Lower lobe of right lung (tissue), 2 donors: ENCODE results near the gene RAET1E. TPM values are rescaled to one million over a fixed set of nuclear protein-coding genes. Genes with fewer than 3 reads are reported as not detected.
"Not testable (repeated sequence)": the region's sequence is repeated elsewhere in the genome, so short reads cannot be mapped to it uniquely, and the experiment has no call there.

ENCODE experiments used
- ATAC-seq, 2 donors: fragments of 200-7000 bp; cut with Tn5 transposase; one replicate each; pipeline ENCODE4 v1.9.1; 2020 to 2022; ENCODE audit warnings: mild to moderate bottlenecking in 2 of 2, moderate library complexity in 2 of 2
- DNase-seq: peaks from one replicate; pipeline ENCODE4 v3.0.0-alpha.2; 2020
- H3K27ac ChIP-seq: fragments of 200-600 bp; one replicate; pipeline ENCODE4 v1.8.0; 2022
- H3K27me3 ChIP-seq: fragments of 200-600 bp; one replicate; pipeline ENCODE4 v1.8.0; 2022; ENCODE audit warnings: low read depth
- H3K36me3 ChIP-seq: fragments of 200-600 bp; one replicate; pipeline ENCODE4 v1.8.0; 2022; ENCODE audit warnings: mild to moderate bottlenecking
- H3K4me1 ChIP-seq: fragments of 200-600 bp; one replicate; pipeline ENCODE4 v1.8.0; 2022
- H3K4me3 ChIP-seq: fragments of 200-600 bp; one replicate; pipeline ENCODE4 v1.8.0; 2022; ENCODE audit warnings: mild to moderate bottlenecking
- H3K9me3 ChIP-seq: fragments of 200-600 bp; one replicate; pipeline ENCODE4 v1.8.0; 2022
- intact Hi-C: fragments of 100-400 bp; cut with DNase I; formaldehyde crosslinking; loops from one replicate; pipeline ENCODE4 v1.11.0; 2022
- total RNA-seq: library from RNA; stranded (reverse); fragmentation: NEBNext Ultra II Directional; extraction: Animal tissue kit (Norgen Biotek cat#: 25700); gene quantifications from one replicate; pipeline ENCODE4 v1.2.1, GENCODE V29; 2021
- TF ChIP-seq, protein P1 (sequence below): fragments of 200-600 bp; IDR thresholded peaks from one replicate; pipeline ENCODE4 v1.8.0; 2022; ENCODE audit warnings: antibody characterized with exemption, mild to moderate bottlenecking
- donor health status: DM: no; HTN: yes; CAD: no; lungs with severe emphysema.

Gene RAET1E
- total RNA-seq, 1 donor from 2014 or later = not detected

DNA sequence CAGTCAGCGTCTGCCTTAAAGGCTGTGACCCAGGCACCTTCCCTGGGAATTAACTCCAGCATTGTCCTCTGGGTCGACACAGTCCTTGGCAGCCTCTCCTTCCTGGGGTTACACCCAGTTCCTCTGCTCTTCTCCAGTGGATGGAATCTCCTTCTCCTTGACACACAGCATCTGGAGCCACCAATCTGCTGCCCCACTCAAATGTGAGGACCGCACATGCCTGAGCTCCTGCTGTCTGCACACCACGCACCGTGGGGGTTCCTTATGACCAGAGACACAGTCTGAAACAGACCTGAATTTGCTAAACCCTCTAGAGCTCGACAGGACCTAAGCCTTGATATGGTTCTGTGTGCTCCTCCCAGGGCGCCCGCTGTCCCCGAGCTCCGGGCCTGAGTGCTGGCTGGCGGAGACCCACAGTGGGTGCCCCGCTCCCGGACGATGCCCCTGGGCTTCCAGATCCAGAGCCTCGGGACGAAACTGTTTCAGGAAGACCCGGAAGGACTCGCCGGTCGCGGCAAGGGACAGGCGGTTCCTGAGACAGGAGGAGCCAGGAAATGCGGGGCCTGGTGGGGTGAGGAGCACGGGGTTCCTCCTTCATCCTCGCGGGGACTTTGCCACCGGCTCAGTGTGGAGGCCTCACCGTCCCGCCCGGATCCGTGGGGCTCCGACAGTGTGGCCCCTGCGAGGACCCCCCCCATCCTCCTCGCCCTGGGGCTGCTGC is 27.5 kb upstream of the RAET1E start:
- peaks cover 20% of the 10 kb centered on the region for H3K27me3 ChIP-seq
- peaks cover 22% of the 10 kb centered on the region for H3K4me1 ChIP-seq
- H3K4me3 ChIP-seq = peak overlapping the region; percentile 61
- DNase-seq (peak; percentile 61), ATAC-seq (peak; percentile 46 to 51)
- no peaks in the 10 kb centered on the region for H3K9me3 ChIP-seq
- TF ChIP-seq, protein P1, sequence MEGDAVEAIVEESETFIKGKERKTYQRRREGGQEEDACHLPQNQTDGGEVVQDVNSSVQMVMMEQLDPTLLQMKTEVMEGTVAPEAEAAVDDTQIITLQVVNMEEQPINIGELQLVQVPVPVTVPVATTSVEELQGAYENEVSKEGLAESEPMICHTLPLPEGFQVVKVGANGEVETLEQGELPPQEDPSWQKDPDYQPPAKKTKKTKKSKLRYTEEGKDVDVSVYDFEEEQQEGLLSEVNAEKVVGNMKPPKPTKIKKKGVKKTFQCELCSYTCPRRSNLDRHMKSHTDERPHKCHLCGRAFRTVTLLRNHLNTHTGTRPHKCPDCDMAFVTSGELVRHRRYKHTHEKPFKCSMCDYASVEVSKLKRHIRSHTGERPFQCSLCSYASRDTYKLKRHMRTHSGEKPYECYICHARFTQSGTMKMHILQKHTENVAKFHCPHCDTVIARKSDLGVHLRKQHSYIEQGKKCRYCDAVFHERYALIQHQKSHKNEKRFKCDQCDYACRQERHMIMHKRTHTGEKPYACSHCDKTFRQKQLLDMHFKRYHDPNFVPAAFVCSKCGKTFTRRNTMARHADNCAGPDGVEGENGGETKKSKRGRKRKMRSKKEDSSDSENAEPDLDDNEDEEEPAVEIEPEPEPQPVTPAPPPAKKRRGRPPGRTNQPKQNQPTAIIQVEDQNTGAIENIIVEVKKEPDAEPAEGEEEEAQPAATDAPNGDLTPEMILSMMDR = no peak
- H3K36me3 ChIP-seq = no peaks in the 10 kb centered on the region
- H3K27ac ChIP-seq = peak overlapping the region; percentile 71
- intact Hi-C loops = loop anchor here (10.0 kb wide), 1 partner anchor 91 kb away; no protein-coding TSS in a partner anchor

DNA sequence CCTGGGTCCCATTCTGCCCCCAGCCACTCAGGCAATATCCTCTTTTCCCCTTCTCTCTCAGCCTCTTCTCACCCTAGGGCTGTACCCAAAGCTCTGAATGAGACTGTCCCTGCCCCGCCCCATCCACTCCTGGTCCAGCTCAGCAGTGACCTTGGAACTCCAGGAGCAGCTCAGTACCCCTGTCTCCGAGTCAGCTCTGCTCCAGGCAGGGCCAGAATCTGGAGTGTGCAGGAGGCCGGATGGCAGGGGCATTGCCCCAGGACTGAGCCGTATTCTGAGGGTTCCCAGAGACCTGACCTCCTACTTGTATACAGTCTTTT is 27.0 kb upstream of the RAET1E start:
- H3K9me3 ChIP-seq = no peaks in the 10 kb centered on the region
- TF ChIP-seq, protein P1 = no peak
- ATAC-seq (no peak), DNase-seq (no peak)
- H3K36me3 ChIP-seq = no peaks in the 10 kb centered on the region
- H3K4me1 ChIP-seq = peaks cover 22% of the 10 kb centered on the region
- H3K27ac ChIP-seq = peak overlapping the region; percentile 71
- peak overlapping the region; percentile 61 for H3K4me3 ChIP-seq
- intact Hi-C loops = loop anchor here (10.0 kb wide), 1 partner anchor 90 kb away; no protein-coding TSS in a partner anchor
- H3K27me3 ChIP-seq = peaks cover 20% of the 10 kb centered on the region

DNA sequence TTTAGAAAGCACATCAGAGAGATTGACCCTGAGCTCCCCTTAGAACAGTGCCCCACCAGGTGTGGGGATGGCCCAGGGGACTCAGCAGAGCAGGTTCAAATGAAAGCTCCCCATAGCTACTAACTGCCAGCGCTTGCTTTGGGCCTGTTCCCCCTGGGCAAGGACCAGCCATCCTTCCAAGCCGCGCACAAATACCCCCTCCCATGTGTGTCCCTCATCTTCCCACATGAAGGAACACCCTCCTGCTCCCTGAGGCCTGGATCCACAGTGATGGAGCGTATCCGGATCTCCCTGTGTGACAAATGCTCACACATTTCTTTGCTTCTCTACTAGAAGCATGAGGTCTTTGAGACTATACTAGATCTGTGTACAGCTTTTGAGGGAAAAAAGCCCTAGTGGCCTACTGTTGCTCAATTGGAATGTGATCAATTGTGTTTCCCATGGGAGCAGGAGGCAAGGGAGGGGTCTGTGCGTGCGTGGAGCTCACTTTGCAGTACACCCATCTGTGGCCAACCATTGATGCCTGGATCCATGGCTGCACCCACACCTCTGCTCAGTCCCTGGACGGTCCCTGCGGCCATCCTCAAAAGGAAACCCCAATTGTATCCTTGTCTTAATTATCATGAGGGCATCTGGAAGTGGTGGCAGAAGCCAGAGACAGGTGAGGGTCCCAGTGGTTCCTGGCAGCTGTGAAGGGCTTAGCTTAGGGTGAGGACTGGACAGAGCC is 26.5 kb upstream of the RAET1E start:
- no peak for DNase-seq
- intact Hi-C loops = loop anchor here (10.0 kb wide), 1 partner anchor 90 kb away; no protein-coding TSS in a partner anchor

DNA sequence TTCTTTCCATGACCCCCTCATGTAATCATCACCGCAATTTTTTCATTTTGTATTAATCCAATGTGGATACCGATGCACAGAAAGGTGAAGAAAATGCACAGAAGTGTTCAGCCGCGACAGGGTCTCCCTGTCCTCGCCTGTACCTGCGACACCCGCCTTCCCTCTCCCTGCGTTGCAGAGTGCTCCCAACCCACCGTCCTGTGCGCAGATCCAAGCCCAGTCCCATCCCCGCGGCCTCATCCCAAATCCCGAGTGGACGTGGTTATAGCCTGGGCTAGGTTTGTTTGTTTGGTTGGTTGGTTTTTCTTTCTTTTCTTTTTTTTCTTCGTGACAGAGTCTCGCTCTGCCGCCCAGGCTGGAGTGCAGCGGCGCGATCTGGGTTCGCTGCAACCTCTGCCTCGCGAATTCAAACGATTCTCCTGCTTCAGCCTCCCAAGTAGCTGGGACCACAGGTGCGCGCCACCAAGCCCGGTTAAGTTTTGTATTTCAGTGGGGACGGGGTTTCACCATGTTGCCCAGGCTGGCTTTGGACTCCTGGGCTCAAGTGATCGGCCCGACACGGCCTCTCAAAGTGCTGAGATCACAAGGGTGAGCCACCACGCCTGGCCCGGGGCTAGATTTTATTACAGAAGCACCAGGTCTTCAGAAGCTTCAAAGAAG is 25.5 kb upstream of the RAET1E start:
- Histone ChIP-seq H3K9me3 (no peaks in the 10 kb centered on the region), H3K27me3 (peaks cover 9% of the 10 kb centered on the region), H3K36me3 (no peaks in the 10 kb centered on the region), H3K27ac (no peak overlapping the region), H3K4me3 (peak overlapping the region; percentile 61), H3K4me1 (peaks cover 22% of the 10 kb centered on the region)
- ATAC-seq (peak; percentile 2 to 4), DNase-seq (no peak)
- intact Hi-C loops = loop anchor here (10.0 kb wide), 1 partner anchor 89 kb away; no protein-coding TSS in a partner anchor
- TF ChIP-seq, protein P1 = no peak

More for the DNA sequence above, 26.5 kb upstream of the RAET1E start:
- TF ChIP-seq, protein P1 = no peak
- Histone ChIP-seq H3K4me3 (no peak overlapping the region), H3K4me1 (peaks cover 22% of the 10 kb centered on the region), H3K27me3 (peaks cover 17% of the 10 kb centered on the region), H3K36me3 (no peaks in the 10 kb centered on the region), H3K27ac (no peak overlapping the region), H3K9me3 (no peaks in the 10 kb centered on the region)
- no peak for ATAC-seq

DNA sequence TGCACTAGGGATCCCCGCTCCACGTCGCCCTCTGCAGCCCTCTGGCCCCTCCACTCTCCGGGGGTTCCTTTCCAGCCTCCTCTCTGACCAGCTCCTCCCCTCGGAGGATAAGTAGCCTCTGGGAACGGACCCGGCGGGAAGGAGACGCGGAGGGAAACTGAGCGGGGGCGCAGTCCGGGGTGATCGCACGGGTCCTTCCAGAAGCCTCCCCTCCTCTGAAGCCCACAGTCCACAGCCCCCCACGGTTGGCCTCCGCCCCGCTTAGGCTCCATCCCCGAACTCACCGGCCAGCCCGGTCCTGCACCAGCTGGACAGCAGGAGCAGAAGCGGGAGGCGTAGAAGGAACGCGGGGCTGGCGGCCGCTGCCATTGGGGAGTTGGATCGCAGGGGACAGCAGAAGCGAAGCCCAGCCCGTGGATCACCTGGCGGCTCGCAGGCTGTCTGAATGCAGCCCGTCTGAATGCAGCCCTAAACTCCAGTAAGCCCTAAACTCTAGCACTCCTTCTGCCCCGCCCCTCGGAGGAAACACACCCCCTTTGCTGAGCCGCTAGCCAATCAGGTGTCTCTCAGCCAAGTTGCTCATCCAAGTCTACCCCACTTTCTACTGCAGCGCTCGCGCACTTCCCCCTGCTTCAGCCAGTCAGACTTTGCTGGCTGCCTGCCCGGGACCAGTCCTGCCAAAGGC is 24.9 kb upstream of the RAET1E start, which contains the start of gene RAET1G:
TSS of gene RAET1G (minus strand) at position 480 of the 685 bp plus-strand sequence. CDS start at position 369, 111 bp downstream.
- no peaks in the 10 kb centered on the region for H3K9me3 ChIP-seq
- H3K36me3 ChIP-seq = no peaks in the 10 kb centered on the region
- peak within 1 kb of the TSS; percentile 61 for H3K4me3 ChIP-seq
- ATAC-seq (peak; percentile 88 to 92), DNase-seq (peak; percentile 90)
- TF ChIP-seq, protein P1 = no peak
- intact Hi-C loops = loop anchor here (10.0 kb wide), 1 partner anchor 88 kb away; no protein-coding TSS in a partner anchor
- H3K27me3 ChIP-seq = peaks cover 9% of the 10 kb centered on the region
- H3K27ac ChIP-seq = no peak within 1 kb of the TSS
- H3K4me1 ChIP-seq = peaks cover 22% of the 10 kb centered on the region

DNA sequence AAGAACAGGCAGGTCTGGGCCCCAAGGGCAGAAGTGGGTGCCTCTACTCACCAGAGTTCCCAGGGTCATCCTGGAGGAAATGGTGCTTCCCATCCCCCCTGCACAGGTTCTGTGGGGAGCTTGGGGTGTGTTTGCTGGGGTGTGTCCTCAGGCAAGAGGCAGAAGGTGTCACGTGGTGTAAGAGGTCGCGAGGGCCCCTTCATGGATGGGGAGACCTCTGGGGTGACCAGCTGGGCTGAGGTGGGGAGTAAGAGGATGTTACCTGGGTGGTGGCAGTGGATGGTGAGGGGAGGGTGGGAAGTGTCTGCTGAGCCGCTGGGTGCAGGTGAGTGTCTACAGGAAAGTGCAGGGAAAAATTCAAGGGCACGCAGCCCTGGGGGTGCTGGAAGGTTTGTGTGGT is 24.2 kb upstream of the RAET1E start:
- H3K4me1 ChIP-seq = peaks cover 22% of the 10 kb centered on the region
- H3K4me3 ChIP-seq = peak overlapping the region; percentile 61
- not testable (repeated sequence) for H3K9me3 ChIP-seq, H3K36me3 ChIP-seq, H3K27ac ChIP-seq, ATAC-seq, H3K27me3 ChIP-seq, DNase-seq
- intact Hi-C loops = loop anchor here (10.0 kb wide), 1 partner anchor 87 kb away; no protein-coding TSS in a partner anchor
